Muscle of leg (tissue), 11 donors: Measurements from ENCODE around the gene LMX1B. TPM values are rescaled to one million over a fixed set of nuclear protein-coding genes. Genes with fewer than 3 reads are reported as not detected.

ENCODE experiments used
- DNase-seq: peaks from one replicate; pipeline ENCODE4 v3.0.0; 2013
- H3K27ac ChIP-seq: one replicate; pipeline ENCODE4 v1.5.1; 2013; ENCODE audit warnings: mild to moderate bottlenecking, low read length, control low read depth
- H3K27me3 ChIP-seq: one replicate; pipeline ENCODE4 v1.6.1; 2013; ENCODE audit warnings: low read length; ENCODE audit not compliant: control insufficient read depth, insufficient read depth
- H3K36me3 ChIP-seq: one replicate; pipeline ENCODE4 v1.6.1; 2013; ENCODE audit warnings: low read length; ENCODE audit not compliant: control insufficient read depth, insufficient read depth
- H3K4me1 ChIP-seq: one replicate; pipeline ENCODE4 v1.6.1; 2013; ENCODE audit warnings: low read length; ENCODE audit not compliant: control insufficient read depth, insufficient read depth
- H3K4me3 ChIP-seq: one replicate; pipeline ENCODE4 v1.5.1; 2013; ENCODE audit warnings: low read length, control low read depth
- H3K9me3 ChIP-seq: replicated peaks from 2 replicates; pipeline ENCODE4 v1.6.1; 2013; ENCODE audit warnings: low read depth, low read length; ENCODE audit not compliant: control insufficient read depth
- WGBS: methylation state at CpG from one replicate; pipeline ENCODE4 v1.1.5; 2013; ENCODE audit warnings: missing lambda C conversion rate; ENCODE audit not compliant: insufficient coverage; 5-methylcytosine and 5-hydroxymethylcytosine counted together
- polyA plus RNA-seq, 8 donors: library from polyadenylated mRNA; unstranded; fragments of 120-200 nt; gene quantifications; one replicate each; pipeline versions ENCODE4 v1.2.1 to v1.2.3, GENCODE V29; 2013; ENCODE audit warnings: inconsistent platforms in 1 of 8, low replicate concordance in 1 of 8; ENCODE audit not compliant: insufficient read length in 8 of 8, insufficient read depth in 1 of 8
- total RNA-seq: library from RNA; stranded (reverse); fragments of 120-200 nt; gene quantifications from one replicate; pipeline ENCODE4 v1.2.4, GENCODE V29; 2013

Gene LMX1B
- total and polyA plus RNA-seq, 9 donors, result 0.16 to 2.1 (median 1.0) TPM

GRCh38 chr9:126688617-126689016, 74.9 kb downstream of the LMX1B start:
- Histone ChIP-seq H3K27me3 (peaks cover 68% of the 10 kb centered on the region), H3K36me3 (no peaks in the 10 kb centered on the region), H3K4me3 (no peak overlapping the region), H3K4me1 (peaks cover 1% of the 10 kb centered on the region), H3K27ac (no peak overlapping the region), H3K9me3 (no peaks in the 10 kb centered on the region)
- WGBS, result 53% methylated on average over 2 of the region's 3 CpGs
- DNase-seq, result no peak

GRCh38 chr9:126689027-126689825, 75.5 kb downstream of the LMX1B start:
- H3K27me3 ChIP-seq, result peaks cover 62% of the 10 kb centered on the region
- 31% methylated on average over 5 of the region's 24 CpGs for WGBS
- DNase-seq, result no peak

DNA sequence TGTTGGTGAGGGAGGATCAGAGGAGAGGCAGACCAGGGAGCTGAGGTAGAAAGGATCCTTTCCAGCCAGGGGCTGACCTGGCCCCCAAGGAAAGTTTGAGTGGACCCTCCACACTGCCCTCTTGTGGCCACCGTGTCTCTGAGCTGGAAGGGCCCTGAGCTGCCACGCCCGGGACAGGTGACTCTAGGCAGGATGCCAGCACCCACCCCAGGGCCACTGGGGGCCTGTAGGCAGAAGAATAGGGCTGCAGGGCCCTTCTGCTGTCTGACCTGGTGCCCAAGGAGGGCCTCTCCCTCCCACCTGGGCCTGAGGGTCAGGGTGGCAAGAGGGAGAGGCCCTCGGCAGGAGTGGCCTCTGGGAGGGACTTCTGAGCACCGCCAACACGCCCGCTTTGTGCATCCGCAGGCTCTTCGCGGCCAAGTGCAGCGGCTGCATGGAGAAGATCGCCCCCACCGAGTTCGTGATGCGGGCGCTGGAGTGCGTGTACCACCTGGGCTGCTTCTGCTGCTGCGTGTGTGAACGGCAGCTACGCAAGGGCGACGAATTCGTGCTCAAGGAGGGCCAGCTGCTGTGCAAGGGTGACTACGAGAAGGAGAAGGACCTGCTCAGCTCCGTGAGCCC, 76.8 kb downstream of the LMX1B start:
- peaks cover 51% of the 10 kb centered on the region for H3K27me3 ChIP-seq
- no peak overlapping the region for H3K4me3 ChIP-seq
- H3K27ac ChIP-seq, result no peak overlapping the region
- H3K9me3 ChIP-seq, result no peaks in the 10 kb centered on the region
- DNase-seq, result no peak
- WGBS, result 61% methylated on average over 25 of the region's 25 CpGs
- no peaks in the 10 kb centered on the region for H3K36me3 ChIP-seq
- no peaks in the 10 kb centered on the region for H3K4me1 ChIP-seq

More at GRCh38 chr9:126689027-126689825, 75.5 kb downstream of the LMX1B start:
- no peaks in the 10 kb centered on the region for H3K36me3 ChIP-seq
- no peaks in the 10 kb centered on the region for H3K9me3 ChIP-seq
- H3K27ac ChIP-seq, result no peak overlapping the region
- no peaks in the 10 kb centered on the region for H3K4me1 ChIP-seq
- no peak overlapping the region for H3K4me3 ChIP-seq

DNA sequence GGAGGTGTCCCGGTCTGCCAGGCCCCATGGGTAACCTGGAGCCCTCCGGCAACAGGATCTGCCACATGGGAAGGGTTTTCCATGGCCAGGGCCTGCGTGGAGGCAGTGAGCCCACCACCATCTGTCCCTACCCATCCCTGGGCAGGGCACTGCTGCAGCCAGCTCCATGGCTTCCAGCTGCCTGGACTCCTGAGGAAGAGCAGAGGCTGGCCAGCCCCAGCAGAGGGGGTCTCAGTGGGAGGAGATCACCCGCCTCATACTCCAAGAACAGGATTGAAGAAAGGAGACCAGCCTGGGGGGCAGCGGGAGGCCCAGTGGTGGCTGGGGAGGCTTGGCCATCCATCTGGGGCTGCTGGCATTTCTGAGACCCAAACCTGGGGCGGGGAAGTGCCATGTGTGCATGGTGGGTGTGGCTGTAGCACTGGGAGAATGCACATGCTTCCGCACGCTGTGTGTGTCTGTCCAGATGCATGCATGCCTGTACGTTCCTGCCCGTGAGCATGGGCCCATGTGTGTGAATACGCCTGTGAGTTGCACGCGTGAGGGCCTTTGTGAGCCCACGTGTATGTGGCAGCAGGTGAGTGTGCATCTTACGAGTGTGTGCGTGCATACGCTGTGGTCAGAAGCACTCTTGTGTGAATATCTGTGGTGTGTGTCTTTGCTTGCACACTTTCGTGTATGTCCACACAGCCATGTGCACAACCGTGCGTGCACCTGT, 78.5 kb downstream of the LMX1B start:
- WGBS, result 88% methylated on average over 20 of the region's 20 CpGs
- Histone ChIP-seq H3K27ac (no peak overlapping the region), H3K4me1 (peaks cover 4% of the 10 kb centered on the region), H3K9me3 (no peaks in the 10 kb centered on the region), H3K36me3 (no peaks in the 10 kb centered on the region), H3K4me3 (no peak overlapping the region), H3K27me3 (peaks cover 38% of the 10 kb centered on the region)
- DNase-seq, result no peak

DNA sequence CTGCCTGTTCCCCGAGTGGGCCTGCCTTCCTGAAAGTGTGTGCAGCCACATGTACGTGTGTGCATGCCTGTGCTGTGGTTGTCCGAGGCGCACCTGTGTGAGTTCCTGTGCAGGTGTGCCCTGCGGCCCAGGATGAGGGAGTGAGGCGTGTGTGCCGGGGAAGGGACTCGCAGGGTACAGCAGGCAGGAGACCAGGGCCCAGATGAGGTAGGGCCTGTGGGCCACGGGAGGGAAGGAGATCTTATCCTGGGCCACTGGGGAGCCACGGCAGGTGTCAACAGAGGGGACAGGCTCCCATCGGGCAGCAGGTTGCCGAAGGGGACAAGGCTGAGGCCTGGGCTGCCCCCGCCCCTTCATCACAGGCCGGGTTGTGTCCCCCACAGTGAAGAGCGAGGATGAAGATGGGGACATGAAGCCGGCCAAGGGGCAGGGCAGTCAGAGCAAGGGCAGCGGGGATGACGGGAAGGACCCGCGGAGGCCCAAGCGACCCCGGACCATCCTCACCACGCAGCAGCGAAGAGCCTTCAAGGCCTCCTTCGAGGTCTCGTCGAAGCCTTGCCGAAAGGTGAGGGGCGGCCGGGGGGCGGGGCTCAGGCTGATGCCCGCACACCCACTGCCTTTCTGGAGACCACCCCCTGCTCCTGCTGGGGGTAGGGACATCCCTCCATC, 79.2 kb downstream of the LMX1B start:
- peaks cover 4% of the 10 kb centered on the region for H3K4me1 ChIP-seq
- H3K36me3 ChIP-seq, result no peaks in the 10 kb centered on the region
- WGBS, result 86% methylated on average over 29 of the region's 32 CpGs
- H3K9me3 ChIP-seq, result no peaks in the 10 kb centered on the region
- H3K27ac ChIP-seq, result no peak overlapping the region
- no peak overlapping the region for H3K4me3 ChIP-seq
- no peak for DNase-seq
- H3K27me3 ChIP-seq, result peaks cover 32% of the 10 kb centered on the region

DNA sequence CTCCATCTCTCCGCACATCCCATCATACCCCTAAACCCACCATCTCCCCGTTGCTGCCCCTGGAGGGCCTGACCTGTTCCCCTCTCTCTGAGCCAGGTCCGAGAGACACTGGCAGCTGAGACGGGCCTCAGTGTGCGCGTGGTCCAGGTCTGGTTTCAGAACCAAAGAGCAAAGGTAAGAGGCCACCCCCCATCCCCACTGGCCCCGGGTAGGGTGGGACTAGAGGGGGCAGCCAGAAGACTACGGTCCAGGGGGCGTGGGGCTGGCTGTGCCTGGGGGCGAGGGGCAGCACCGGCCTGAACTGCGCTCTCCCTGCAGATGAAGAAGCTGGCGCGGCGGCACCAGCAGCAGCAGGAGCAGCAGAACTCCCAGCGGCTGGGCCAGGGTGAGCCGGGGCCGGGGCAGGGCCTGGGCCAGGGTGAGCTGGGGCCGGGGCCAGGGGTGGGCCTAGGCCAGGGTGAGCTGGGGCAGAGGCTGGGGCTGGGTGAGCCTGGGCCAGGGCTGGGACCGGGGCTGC, 79.8 kb downstream of the LMX1B start:
- H3K27ac ChIP-seq, result no peak overlapping the region
- no peak for DNase-seq
- peaks cover 4% of the 10 kb centered on the region for H3K4me1 ChIP-seq
- H3K36me3 ChIP-seq, result no peaks in the 10 kb centered on the region
- H3K9me3 ChIP-seq, result no peaks in the 10 kb centered on the region
- 87% methylated on average over 16 of the region's 20 CpGs for WGBS
- no peak overlapping the region for H3K4me3 ChIP-seq
- peaks cover 31% of the 10 kb centered on the region for H3K27me3 ChIP-seq

DNA sequence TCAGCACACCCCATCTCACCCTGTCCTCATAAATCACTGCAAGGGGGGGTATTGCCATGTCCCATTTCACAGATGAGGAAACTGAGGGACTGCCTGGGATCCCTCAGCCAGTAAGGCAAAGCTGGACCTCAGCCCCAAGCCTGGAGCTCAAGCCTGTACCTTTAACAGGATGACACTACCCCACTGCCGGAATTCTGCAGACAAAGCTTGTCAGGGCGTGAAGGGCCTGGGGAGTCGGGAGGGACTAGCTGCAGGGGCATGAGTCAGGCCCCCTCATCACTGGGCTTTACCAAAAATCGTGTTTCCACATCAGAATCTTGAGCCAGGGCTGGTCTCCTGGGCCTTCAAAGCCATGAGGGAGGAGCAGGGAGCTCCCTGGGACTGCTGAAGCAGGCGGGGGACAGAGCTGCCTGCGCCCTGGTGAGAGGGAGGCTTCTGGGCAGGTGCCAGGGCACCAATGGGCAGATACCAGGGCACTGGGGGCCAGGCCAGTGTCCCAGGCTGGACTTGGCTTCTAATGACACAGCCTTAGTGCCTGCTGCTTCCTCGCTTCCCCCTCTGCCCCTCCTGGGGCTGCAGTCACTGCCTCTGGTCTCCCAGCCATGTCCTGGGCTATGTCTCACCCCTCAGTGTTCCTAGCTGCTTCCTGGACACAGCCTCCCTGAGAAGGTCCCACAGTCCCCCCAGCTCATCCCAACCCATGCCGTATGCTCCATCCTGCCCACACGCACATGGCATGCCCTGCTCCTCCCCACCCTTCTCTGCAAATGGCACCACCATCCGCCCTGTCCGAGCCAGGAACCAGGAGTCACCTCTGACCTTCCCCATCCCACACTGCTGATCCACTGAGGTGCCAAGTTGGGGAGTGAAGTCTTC, 80.7 kb downstream of the LMX1B start:
- Histone ChIP-seq H3K4me3 (no peak overlapping the region), H3K27me3 (peaks cover 24% of the 10 kb centered on the region), H3K36me3 (no peaks in the 10 kb centered on the region), H3K27ac (no peak overlapping the region), H3K4me1 (peaks cover 4% of the 10 kb centered on the region), H3K9me3 (no peaks in the 10 kb centered on the region)
- 81% methylated on average over 6 of the region's 11 CpGs for WGBS
- DNase-seq, result no peak

DNA sequence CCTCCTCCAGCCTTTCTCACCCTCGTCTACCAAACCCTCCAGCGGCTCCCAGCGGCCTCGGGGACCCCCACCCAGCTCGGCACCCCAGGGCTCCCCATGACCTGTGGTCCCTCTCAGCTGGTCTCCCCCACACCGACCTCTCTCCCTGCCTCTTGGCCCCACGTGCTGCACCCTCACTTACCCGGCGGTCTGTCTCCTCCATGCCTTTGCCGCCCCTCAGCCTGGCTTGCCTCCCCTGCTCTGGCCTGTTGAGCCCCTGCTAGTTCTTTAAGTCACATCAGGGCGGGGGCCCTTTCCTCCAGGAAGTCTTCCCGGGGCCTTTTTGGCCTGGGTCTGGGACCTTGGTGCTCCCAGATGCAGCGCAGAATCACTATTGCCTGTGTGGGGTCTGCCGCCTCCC, 81.5 kb downstream of the LMX1B start:
- H3K4me1 ChIP-seq, result peaks cover 4% of the 10 kb centered on the region
- no peak overlapping the region for H3K27ac ChIP-seq
- no peak overlapping the region for H3K4me3 ChIP-seq
- 73% methylated on average over 14 of the region's 14 CpGs for WGBS
- no peaks in the 10 kb centered on the region for H3K9me3 ChIP-seq
- peaks cover 21% of the 10 kb centered on the region for H3K27me3 ChIP-seq
- no peaks in the 10 kb centered on the region for H3K36me3 ChIP-seq
- DNase-seq, result no peak

- no peak overlapping the region for H3K4me3 ChIP-seq
- peaks cover 21% of the 10 kb centered on the region for H3K27me3 ChIP-seq
- 67% methylated on average over 19 of the region's 22 CpGs for WGBS
- no peaks in the 10 kb centered on the region for H3K9me3 ChIP-seq
- H3K27ac ChIP-seq, result no peak overlapping the region
- H3K4me1 ChIP-seq, result peaks cover 4% of the 10 kb centered on the region
- no peak for DNase-seq
- H3K36me3 ChIP-seq, result no peaks in the 10 kb centered on the region
These were observed 82.1 kb downstream of the LMX1B start for GRCh38 chr9:126695701-126696400.
